AG20443 (cell line): Measurements from ENCODE around the gene MYRF.
A peak's percentile ranks its signal among the peaks of the same experiment; 100 is the strongest.

Source experiments
- DNase-seq: peaks from one replicate; pipeline ENCODE4 v3.0.0; 2012; ENCODE audit warnings: low spot score, mixed read lengths

Gene MYRF

DNA sequence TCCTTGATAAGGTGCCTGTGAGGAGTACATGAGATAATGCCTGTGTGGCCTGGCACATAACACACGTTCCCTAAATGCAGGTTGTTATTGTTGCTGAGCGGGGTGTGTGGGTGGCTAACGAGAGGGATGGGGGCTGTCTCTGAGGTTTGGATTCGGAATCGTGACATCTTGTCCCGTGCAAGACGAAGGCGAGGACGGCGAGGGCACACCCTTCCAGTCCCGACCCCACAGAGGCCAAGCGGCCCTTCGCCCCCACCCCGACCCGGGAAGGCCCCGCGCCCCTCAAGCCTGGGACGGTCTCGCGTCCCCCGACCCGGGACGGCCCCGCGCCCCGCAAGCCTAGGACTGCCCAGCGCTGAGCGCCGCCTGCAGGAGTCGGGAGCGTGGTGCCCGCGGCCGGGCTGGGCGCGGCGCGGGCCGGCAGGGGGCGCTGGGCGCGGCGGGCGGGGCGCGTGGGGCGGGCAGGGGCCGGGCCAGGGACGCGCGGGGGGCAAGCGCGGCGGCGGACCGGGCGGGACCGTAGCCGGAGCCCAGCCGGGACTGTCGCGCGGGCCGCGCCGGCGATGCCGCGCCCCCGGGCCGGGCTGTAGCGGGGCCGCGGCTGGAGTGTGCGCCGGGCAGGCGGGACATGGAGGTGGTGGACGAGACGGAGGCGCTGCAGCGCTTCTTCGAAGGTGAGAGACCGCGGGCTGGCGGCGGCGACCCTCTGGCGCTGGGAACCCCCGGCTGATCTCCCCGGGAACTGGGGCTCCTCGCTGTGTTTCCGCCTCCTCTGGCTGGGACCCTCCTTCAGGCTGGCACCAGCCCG lies at the start of gene MYRF:
TSS of gene MYRF (plus strand) at position 520 of the 808 bp plus-strand sequence. CDS start at position 629, 109 bp downstream.
- peak; percentile 90 for DNase-seq

GRCh38 chr11:61702701-61703312 lies 49.6 kb upstream of the MYRF start:
- DNase-seq, result no peak

- DNase-seq, result no peak
These were observed 47.6 kb upstream of the MYRF start for GRCh38 chr11:61704838-61705237.

GRCh38 chr11:61706452-61707400 lies 45.7 kb upstream of the MYRF start:
- no peak for DNase-seq

GRCh38 chr11:61707574-61707973 lies 44.9 kb upstream of the MYRF start:
- DNase-seq, result no peak

DNA sequence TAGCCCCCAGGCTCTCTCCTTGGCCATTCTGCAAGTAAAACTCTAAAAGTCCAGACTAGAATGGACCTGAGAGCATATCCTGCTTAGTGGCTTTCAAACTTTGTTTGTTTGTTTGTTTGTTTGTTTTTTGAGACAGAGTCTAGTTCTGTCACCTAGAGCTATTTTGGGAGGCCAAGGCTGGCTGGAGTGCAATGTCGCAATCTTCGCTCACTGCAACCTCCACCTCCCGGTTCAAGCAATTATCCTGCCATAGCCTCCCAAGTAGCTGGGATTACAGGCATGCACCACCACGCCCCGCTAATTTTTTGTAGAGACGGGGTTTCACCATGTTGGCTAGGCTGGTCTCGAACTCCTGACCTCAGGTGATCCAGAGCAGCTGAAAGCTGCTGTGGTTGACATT lies 43.3 kb upstream of the MYRF start:
- DNase-seq, result no peak

GRCh38 chr11:61709572-61709971 lies 42.9 kb upstream of the MYRF start:
- DNase-seq, result no peak

DNA sequence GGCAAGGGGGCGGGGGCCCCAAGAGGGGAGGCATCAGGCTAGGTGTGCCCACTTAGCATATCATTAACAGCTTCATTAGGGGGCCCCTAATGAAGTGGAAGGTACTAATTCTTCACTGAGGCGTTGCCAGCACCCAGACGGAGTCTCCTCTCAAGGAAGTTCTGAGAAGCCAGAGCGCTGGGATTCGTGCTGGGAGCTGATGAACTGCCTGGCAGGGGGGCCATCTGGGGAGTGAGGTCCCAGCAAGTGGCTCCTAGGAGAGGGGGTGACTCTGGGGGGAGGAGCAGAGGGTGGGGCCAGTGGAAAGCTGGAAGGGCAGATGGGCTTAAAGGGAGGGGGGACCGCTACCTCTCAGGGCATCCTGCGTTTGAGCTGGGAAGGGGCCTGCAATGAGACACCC lies 42.4 kb upstream of the MYRF start:
- no peak for DNase-seq

- no peak for DNase-seq
These were observed 41.4 kb upstream of the MYRF start for GRCh38 chr11:61711037-61711436.

GRCh38 chr11:61711498-61711897 lies 40.9 kb upstream of the MYRF start:
- DNase-seq, result no peak

DNA sequence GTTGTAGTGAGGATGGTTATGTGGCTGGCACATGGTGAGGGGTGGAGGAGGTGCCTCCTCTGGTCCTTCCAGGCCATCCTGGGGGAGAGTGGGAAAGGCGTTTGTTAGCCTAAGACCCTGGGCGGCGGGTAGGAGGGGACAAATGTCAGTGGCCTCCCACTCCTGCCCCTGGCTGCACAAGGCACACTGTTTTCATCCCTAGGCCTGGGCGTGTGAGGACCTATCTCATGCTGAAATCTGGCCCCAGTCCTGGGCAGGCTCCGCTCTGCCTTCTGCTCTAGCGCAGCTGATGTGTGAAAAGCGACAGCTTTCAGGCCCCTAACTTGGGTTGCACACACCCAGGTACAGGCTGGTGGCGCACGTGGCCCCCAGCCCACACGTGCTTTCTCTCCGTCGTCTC lies 40.1 kb upstream of the MYRF start:
- DNase-seq, result no peak

DNA sequence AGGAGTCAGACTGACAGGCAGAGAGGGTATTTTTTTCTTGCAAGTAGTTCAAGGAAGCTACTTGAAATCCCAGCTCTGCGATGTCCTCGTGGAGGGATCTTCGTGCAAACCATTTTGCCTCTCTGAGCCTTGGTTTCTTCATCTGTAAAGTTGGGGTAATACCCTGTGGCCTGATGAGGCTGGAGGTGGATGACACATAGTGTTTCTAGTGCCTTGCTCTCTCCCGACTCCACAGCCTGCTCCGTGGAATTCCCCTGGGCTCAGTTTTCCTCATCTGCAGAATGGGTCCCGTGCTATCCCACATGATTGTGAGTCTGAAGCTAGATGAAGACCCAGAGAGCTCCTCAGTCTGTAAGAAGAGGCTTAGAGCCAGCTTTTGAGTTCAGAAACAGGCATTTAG lies 39.6 kb upstream of the MYRF start:
- DNase-seq, result no peak

- DNase-seq, result no peak
These were observed 39.0 kb upstream of the MYRF start for GRCh38 chr11:61713464-61713863.

DNA sequence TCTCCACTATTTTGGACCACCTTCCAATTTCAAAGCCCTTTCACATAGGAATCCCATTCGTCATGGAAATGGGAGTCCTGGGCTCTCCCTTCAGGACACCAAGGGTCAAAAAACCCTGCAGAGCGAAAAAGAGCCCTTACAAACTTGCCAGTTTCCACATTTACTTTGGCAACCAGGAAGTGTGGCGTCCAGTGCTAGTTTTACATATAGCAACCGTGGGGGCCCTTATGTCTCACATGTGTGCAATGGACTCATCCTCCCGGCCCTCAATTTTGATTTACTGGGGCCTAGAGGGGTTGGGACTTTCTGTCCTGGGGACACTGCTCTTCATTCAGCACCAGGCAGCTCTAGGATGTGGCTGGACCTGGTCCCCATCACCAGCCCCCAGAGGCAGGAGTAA lies 38.5 kb upstream of the MYRF start:
- no peak for DNase-seq

- DNase-seq, result no peak
These were observed 38.1 kb upstream of the MYRF start for GRCh38 chr11:61714316-61714715.

DNA sequence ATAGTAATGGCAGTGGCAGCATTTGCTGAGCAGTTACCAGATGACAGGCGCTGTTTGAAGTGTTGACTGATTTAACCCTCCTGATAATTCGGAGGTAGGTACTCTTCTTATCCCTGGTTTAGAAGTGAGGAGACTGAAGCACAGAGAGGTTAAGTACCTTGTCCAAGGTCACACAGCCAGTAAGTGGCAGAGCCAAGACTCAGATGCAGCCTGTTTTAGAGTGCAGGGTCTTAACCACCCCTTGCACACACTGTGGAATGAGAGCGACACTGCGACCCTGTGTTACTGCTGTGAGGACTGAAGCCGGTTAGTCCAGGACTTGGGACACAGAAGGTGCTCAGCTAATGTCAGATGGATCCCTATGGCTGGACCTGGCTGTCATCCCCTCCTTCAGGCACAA lies 37.5 kb upstream of the MYRF start:
- no peak for DNase-seq

- DNase-seq, result no peak
These were observed 36.6 kb upstream of the MYRF start for GRCh38 chr11:61715867-61716266.

DNA sequence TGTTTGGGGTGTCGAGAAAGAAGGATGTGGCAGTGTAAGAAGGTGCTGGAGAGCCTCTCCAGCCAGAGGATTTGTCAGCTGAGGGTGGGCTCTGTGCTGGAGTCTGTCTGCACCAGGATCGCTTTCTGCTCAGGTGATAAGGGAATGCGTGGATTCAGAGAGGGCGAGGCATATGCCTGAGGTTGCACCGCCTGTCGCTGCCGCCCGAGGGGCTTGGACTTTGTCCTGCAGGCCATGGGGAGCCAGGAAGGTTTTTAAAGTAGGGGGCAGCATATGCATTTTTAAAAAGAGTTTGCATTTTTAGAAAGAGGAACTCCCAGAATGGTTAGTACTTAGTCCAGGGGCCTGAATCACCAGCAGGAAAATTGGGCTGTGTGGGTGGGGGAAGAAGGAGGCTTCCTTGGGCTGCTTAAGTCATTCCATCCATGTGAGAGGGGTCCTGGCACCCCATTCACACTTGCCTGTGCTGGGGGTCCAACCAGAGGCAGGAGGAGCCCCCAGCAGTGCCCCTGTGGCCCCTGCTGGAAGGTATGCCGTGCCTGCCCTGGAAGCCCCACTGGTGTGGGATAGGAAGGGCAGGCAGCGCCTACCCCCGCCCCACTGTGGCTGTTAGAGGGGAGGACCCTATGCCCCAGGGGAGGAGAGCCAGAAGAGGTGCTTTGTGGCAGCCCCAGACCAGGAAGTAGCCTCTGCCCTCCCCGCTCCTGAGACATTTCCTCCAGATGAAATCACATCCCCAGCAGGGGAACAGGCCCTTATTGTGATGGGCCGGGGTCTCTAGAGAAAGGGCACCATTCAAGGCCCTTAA lies 35.8 kb upstream of the MYRF start:
- DNase-seq, result no peak

DNA sequence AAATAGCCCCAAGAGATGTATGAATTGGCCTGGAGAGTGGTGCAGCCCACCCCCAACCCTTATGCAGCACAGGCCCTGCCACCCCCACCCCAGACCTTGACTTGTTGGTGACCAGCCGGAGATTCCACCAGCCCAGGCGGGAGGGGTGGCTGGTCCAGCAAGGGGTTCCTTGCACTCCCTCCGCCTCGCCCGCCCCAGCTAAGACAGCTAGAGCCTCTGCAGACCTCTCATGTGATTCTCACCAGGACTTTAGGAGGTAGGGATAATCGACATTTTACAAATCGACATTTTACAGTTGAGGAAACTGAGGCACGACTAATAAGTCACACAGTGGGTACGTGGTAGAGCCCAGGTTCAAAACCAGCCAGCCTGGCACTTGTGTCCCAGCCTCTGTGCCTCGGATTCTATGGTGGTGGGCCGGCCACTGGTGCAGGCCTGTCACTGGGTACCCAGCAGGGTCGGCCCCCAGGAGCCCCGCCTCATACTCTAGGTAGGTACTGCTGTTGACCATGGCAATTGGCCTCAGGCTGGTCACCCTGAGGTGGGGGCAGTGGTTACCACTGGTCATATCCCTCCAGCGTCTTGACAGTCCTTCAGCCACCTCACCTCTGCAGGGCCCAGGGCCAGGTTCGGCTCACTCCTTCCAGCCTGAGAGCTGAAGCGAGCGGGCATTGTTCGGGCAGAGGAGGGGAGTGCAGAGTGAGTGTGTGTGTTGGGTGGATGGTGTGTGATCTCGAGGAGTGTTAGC lies 35.0 kb upstream of the MYRF start:
- no peak for DNase-seq

- peak; percentile 32 for DNase-seq
These were observed 34.3 kb upstream of the MYRF start for GRCh38 chr11:61718046-61718531.
